DOHH2 (cell line): ENCODE results near the gene CACTIN.

Experiments
- EZH2phosphoT487 ChIP-seq: fragments of 200-600 bp; sonication (generic); IDR thresholded peaks from 2 replicates; pipeline ENCODE4 v1.6.1; 2017; ENCODE audit warnings: borderline replicate concordance, mild to moderate bottlenecking, antibody characterized with exemption, low read length, moderate library complexity, mixed read lengths
- TF ChIP-seq, protein P1 (sequence below): fragments of 200-600 bp; sonication (generic); IDR thresholded peaks from one replicate; pipeline ENCODE4 v1.5.1; 2014; ENCODE audit warnings: antibody characterized with exemption, mild to moderate bottlenecking, low read depth, low read length; ENCODE audit not compliant: poor library complexity, severe bottlenecking

GRCh38 chr19:3638208-3639193 is 11.9 kb upstream of the CACTIN start:
- TF ChIP-seq, protein P1, sequence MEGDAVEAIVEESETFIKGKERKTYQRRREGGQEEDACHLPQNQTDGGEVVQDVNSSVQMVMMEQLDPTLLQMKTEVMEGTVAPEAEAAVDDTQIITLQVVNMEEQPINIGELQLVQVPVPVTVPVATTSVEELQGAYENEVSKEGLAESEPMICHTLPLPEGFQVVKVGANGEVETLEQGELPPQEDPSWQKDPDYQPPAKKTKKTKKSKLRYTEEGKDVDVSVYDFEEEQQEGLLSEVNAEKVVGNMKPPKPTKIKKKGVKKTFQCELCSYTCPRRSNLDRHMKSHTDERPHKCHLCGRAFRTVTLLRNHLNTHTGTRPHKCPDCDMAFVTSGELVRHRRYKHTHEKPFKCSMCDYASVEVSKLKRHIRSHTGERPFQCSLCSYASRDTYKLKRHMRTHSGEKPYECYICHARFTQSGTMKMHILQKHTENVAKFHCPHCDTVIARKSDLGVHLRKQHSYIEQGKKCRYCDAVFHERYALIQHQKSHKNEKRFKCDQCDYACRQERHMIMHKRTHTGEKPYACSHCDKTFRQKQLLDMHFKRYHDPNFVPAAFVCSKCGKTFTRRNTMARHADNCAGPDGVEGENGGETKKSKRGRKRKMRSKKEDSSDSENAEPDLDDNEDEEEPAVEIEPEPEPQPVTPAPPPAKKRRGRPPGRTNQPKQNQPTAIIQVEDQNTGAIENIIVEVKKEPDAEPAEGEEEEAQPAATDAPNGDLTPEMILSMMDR, result no peak
- no peak for TF ChIP-seq EZH2phosphoT487
